ENCODE measurements around the gene SSR2.

The SSR2 gene

DNA sequence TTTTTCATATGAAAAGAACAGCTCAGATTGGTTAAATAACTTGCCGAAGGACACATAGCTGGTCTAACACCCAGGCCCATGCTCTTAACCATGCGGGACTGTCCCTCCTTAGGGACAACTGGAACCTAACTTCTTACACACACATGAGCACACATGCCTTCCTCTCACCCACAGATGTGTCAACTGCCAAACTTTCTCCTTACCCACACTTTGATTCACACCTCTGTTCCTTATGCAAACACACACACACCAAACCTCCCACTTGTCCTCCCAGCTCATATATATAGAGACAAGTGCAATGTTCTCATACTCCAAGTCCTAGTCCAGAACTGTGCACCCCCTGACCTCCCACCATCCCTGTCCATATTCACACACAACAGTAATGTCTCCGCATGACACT is 44.5 kb upstream of the SSR2 start:
- Histone ChIP-seq H3K9me3 (no peaks in the 10 kb centered on the region), H3K27ac (no peak overlapping the region), H3K27me3 (no peaks in the 10 kb centered on the region), H3K4me1 (no peaks in the 10 kb centered on the region), H3K4me3 (no peak overlapping the region), H3K36me3 (peaks cover 0 to 13% (median 0%) of the 10 kb centered on the region in 3 donors)
- intact Hi-C loops (cut with DNase I; ENCODE audit: low total_unique reads), result no loop called here
- TF ChIP-seq, protein P1, sequence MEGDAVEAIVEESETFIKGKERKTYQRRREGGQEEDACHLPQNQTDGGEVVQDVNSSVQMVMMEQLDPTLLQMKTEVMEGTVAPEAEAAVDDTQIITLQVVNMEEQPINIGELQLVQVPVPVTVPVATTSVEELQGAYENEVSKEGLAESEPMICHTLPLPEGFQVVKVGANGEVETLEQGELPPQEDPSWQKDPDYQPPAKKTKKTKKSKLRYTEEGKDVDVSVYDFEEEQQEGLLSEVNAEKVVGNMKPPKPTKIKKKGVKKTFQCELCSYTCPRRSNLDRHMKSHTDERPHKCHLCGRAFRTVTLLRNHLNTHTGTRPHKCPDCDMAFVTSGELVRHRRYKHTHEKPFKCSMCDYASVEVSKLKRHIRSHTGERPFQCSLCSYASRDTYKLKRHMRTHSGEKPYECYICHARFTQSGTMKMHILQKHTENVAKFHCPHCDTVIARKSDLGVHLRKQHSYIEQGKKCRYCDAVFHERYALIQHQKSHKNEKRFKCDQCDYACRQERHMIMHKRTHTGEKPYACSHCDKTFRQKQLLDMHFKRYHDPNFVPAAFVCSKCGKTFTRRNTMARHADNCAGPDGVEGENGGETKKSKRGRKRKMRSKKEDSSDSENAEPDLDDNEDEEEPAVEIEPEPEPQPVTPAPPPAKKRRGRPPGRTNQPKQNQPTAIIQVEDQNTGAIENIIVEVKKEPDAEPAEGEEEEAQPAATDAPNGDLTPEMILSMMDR (IDR thresholded peaks at IDR 0.05), result no peak
- DNase-seq, result no peak

DNA sequence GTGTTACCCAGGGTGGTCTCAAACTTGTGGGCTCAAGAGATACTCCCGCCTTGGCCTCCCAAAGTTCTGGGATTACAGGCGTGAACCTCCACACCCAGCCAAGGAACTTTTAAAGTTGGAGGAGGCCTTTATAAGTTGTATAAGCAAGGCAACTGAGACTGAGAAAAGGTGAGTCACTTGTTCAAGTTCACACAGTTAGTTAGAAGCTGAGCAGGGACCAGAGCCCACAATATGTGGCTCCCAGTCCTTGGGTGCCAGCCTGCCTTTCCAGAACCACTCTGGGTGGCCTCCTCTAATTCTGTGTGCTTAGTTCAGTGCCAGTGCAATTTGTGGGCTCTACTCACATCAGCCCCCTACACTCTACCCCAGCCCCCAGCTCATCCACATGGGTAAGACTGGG is 43.9 kb upstream of the SSR2 start:
- TF ChIP-seq, protein P1 (IDR thresholded peaks at IDR 0.05), result no peak
- Histone ChIP-seq H3K9me3 (no peaks in the 10 kb centered on the region), H3K36me3 (peaks cover 0 to 8% (median 0%) of the 10 kb centered on the region in 3 donors), H3K27me3 (no peaks in the 10 kb centered on the region), H3K27ac (no peak overlapping the region), H3K4me3 (no peak overlapping the region), H3K4me1 (no peaks in the 10 kb centered on the region)
- intact Hi-C loops (cut with DNase I; ENCODE audit: low total_unique reads), result no loop called here
- DNase-seq, result no peak

DNA sequence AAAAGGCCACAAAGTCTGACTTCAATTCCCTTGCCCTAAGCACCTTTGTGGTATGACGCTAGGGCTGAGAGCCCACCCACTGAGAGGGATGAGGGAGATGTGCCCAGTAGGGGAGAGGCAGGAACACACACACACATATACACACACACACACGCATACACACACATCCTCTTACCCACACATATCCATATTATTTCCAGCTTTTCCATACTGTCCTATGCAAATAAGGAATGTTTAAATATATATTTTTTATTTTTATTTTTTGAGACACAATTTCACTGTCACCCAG is 43.2 kb upstream of the SSR2 start:
- Histone ChIP-seq H3K27ac (no peak overlapping the region), H3K4me1 (no peaks in the 10 kb centered on the region), H3K27me3 (no peaks in the 10 kb centered on the region), H3K36me3 (peaks cover 0 to 6% (median 0%) of the 10 kb centered on the region in 3 donors), H3K4me3 (no peak overlapping the region), H3K9me3 (no peaks in the 10 kb centered on the region)
- DNase-seq, result no peak
- intact Hi-C loops (cut with DNase I; ENCODE audit: low total_unique reads), result no loop called here
- TF ChIP-seq, protein P1 (IDR thresholded peaks at IDR 0.05), result no peak

DNA sequence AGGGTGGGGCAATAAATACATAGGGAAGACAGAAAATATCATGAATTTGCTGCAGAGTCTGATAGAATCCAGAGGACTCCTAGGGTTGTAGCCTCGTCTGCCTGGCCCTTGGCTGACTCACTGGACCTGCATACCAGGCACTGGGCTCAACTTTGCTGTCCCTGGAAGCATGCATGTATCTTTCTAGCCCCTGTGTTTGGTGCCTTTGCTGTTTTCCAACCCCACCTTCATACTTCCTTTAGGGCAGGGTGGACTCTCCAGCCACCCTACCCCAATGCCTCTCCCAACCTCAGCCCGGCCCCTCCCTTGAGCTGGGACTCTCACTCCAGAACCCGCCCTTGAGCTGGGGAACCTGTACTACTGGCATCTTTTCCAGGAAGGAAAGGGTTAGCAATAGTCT is 41.4 kb upstream of the SSR2 start:
- intact Hi-C loops (cut with DNase I; ENCODE audit: low total_unique reads), result no loop called here
- TF ChIP-seq, protein P1 (IDR thresholded peaks at IDR 0.05), result no peak
- no peaks in the 10 kb centered on the region for H3K4me1 ChIP-seq

DNA sequence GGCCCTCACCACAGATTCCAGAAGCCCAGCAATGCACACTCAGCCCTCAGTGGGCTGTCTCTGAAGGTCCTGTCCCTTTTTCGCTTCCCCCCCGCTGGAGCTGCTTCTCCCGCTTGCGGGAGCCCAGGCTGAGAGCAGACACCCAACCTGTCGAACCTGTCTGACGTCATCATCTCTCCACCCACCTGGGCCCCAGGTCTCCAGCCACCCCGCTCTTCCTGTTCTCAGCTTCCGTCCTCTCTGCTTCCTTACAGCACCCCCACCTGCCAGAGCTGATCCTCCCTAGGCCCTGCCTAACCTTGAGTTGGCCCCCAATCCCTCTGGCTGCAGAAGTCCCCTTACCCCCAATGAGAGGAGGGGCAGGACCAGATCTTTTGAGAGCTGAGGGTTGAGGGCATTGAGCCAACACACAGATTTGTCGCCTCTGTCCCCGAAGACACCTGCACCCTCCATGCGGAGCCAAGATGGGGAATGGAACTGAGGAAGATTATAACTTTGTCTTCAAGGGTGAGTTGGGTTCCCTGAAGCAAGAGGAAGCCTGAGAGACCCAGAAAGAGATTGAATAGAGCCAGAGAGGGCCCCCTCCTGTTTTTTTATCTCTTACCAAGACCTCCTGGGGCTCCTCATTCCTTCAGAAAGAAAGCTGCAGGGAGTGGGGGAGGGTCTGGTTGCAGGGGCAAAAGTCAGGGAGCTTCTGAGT is 40.3 kb upstream of the SSR2 start, which contains the start of gene RAB25:
Gene RAB25 (plus strand): TSS at position 224 of the 700 bp plus-strand sequence. CDS start 241 bp downstream, at position 465.
- Histone ChIP-seq H3K27me3 (no peaks in the 10 kb centered on the region), H3K4me1 (peaks cover 0 to 7% (median 4%) of the 10 kb centered on the region in 4 donors), H3K36me3 (peaks cover 0 to 15% (median 10%) of the 10 kb centered on the region in 3 donors), H3K4me3 (no peak within 1 kb of the TSS), H3K27ac (no peak within 1 kb of the TSS), H3K9me3 (no peaks in the 10 kb centered on the region)
- TF ChIP-seq, protein P1 (IDR thresholded peaks at IDR 0.05), result no peak
- DNase-seq, result no peak
- intact Hi-C loops (cut with DNase I; ENCODE audit: low total_unique reads), result no loop called here

More for the DNA sequence above, 41.4 kb upstream of the SSR2 start:
- H3K4me3 ChIP-seq, result no peak overlapping the region
- H3K27ac ChIP-seq, result no peak overlapping the region
- H3K9me3 ChIP-seq, result no peaks in the 10 kb centered on the region
- no peaks in the 10 kb centered on the region for H3K27me3 ChIP-seq
- peaks cover 0 to 11% (median 10%) of the 10 kb centered on the region in 3 donors for H3K36me3 ChIP-seq
- no peak for DNase-seq

Measured in tibial artery (tissue), 4 donors.